Stimulated activated CD8-positive, alpha-beta memory T cell treated with anti-CD3 and anti-CD28 coated beads, Interleukin-4, amount 100 ng/mL, for 4 hours (primary cell): ENCODE measurements around the gene ACTMAP.

Experiments
- DNase-seq, 2 donors: peaks; one replicate each; pipeline ENCODE4 v3.0.0-alpha.2; 2020; ENCODE audit warnings: low read depth in 2 of 2, low spot score in 1 of 2

Gene ACTMAP

DNA sequence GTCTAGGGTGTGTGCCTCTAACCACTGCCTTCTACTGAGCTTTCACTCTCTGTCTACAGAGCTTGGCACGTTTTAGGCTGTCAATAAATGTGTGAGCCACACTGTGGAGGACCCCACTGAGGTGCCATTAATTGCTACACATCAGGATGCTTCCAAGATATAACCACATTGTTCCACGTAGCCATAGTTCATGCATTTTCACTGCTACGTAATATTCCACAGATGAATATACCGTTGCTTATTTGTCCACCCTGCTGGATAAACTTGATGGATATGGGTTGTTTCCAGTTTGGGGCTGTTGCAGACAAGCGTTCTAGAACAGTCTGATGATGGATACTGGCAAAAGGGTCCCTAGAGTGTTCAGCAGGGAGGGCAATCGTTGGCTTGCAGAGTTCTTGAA lies 48.5 kb downstream of the ACTMAP start:
- no peak for DNase-seq

DNA sequence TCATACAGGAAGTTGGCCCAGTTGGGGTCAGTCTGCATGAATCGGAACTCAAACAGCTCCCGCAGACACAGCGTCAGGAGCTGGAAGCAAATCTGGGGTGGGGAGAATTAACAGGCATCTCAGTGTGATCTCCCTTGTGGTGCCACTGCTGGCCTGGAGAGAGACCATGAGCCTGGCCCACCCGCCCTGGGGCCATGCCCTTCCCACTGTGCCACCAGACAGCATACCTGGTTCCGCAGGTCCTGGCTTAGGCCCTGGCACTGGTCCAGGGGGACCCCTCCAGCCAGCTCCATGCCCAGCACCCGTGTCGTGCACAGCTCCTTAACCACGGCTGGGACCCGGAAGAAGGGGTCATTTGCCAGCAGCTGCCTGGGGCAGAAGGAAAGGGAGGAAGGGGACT lies 50.2 kb downstream of the ACTMAP start:
- DNase-seq = no peak

GRCh38 chr19:40697007-40697406 lies 53.3 kb downstream of the ACTMAP start:
- no peak for DNase-seq

- no peak for DNase-seq
These were observed 54.4 kb downstream of the ACTMAP start for GRCh38 chr19:40695881-40696280.

DNA sequence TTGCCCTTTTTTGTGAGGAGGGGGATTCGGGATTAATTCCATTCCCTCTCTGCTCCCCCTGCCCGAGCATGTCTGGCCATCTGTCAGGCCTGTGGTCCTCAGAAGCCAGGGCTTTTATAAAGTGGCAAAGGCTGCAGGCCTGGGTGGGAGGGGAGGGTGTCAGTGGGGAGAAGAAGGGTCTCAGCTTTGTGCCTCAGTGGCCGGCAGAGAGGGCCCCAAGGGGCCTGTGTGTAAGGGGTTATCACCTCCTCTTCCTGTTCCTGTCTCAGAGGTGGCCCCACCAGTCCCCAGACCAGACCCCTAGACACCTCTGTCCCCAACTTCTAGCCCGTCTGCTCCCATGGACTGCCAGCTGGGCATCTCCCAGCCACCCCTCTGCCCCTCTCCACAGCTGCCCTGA lies 56.4 kb downstream of the ACTMAP start:
- DNase-seq = no peak

GRCh38 chr19:40693150-40693788 lies 57.0 kb downstream of the ACTMAP start:
- no peak for DNase-seq

DNA sequence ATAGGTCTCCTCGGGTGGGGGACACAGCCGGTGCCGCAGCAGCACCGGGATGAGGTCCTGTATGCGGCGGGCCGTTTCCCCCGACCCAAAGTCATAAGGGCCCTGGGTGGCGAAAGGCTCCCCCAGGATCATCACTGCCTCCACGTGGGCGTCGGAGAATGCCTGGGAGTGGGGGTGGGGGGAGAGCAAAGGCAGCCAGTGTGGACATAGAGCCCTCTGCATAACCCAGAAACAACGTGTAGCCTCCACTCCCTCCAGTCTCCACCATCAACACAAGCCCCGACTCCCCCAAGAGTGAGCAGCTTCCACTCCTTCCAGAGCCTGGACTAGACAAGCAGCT lies 58.1 kb downstream of the ACTMAP start:
- no peak for DNase-seq

- no peak for DNase-seq
These were observed 58.7 kb downstream of the ACTMAP start for GRCh38 chr19:40691421-40692211.
